Kidney (tissue), 22 donors: ENCODE results near the gene CDKN2AIPNL. TPM values are rescaled to one million over a fixed set of nuclear protein-coding genes. Genes with fewer than 3 reads are reported as not detected.

Experiments used
- DNase-seq, 5 donors: peaks; one replicate each; pipeline ENCODE4 v3.0.0-alpha.2; 2013 to 2020
- FAIRE-seq: peaks from 2 replicates; lab custom pipeline; 2012; peaks lifted over from hg19 to GRCh38; lab: Jason Lieb, UNC
- H3K27ac ChIP-seq, 2 donors: one replicate each; pipeline ENCODE4 v1.7.0; 2013; ENCODE audit warnings: low read depth in 2 of 2, low read length in 2 of 2, inconsistent platforms in 1 of 2
- H3K27me3 ChIP-seq: one replicate; pipeline ENCODE4 v1.7.1; 2013; ENCODE audit warnings: low read length, inconsistent platforms; ENCODE audit not compliant: control insufficient read depth, insufficient read depth
- H3K36me3 ChIP-seq, 3 donors: one replicate each; pipeline versions ENCODE4 v1.7.0 to v1.7.1; 2013; ENCODE audit warnings: low read length in 3 of 3, control low read depth in 1 of 3, inconsistent platforms in 1 of 3; ENCODE audit not compliant: insufficient read depth in 3 of 3, control insufficient read depth in 2 of 3
- H3K4me1 ChIP-seq, 3 donors: one replicate each; pipeline versions ENCODE4 v1.7.0 to v1.7.1; 2013; ENCODE audit warnings: low read length in 3 of 3, inconsistent platforms in 1 of 3, low read depth in 1 of 3; ENCODE audit not compliant: control insufficient read depth in 2 of 3, insufficient read depth in 2 of 3
- H3K4me3 ChIP-seq, 3 donors: one replicate each; pipeline versions ENCODE4 v1.7.0 to v1.8.1; 2013; ENCODE audit warnings: low read length in 3 of 3, control low read depth in 1 of 3, inconsistent platforms in 1 of 3
- H3K9ac ChIP-seq, 3 donors: one replicate each; pipeline versions ENCODE4 v1.7.0 to v1.7.1; 2013; ENCODE audit warnings: low read length in 3 of 3, control low read depth in 1 of 3, inconsistent platforms in 1 of 3
- H3K9me3 ChIP-seq, 3 donors: one replicate each; pipeline versions ENCODE4 v1.7.0 to v1.7.1; 2013; ENCODE audit warnings: low read length in 3 of 3, control low read depth in 1 of 3, inconsistent platforms in 1 of 3; ENCODE audit not compliant: control insufficient read depth in 2 of 3, insufficient read depth in 1 of 3
- CTCF ChIP-seq: IDR thresholded peaks from 3 replicates; pipeline ENCODE4 v1.5.1; 2012; ENCODE audit warnings: mild to moderate bottlenecking, moderate library complexity, borderline replicate concordance; ENCODE audit not compliant: insufficient read depth; ENCODE audit errors: extremely low read depth
- intact Hi-C: fragments of 100-400 bp; cut with DNase I; formaldehyde crosslinking; loops from one replicate; pipeline ENCODE4 v1.11.1; 2022
- long read RNA-seq, 10 donors: library from polyadenylated mRNA in 1 of 10; unstranded in 1 of 10; transcript quantifications; one replicate each; pipeline ENCODE4 v2.0.0 and lab custom pipeline, GENCODE V29; 2021 to 2026
- polyA plus RNA-seq: library from polyadenylated mRNA; stranded (reverse); fragments of 350-450 nt; fragmentation: Illumina TruSeq; extraction: RNeasy Lipid Tissue Mini Kit (QIAGEN cat#74804); gene quantifications from one replicate; pipeline ENCODE4 v1.2.3, GENCODE V29; 2014; ENCODE audit warnings: low read depth, low replicate concordance; ENCODE audit not compliant: insufficient read depth
- total RNA-seq: library from RNA; stranded (reverse); fragmentation: NEBNext Ultra II Directional; extraction: Animal tissue kit (Norgen Biotek cat#: 25700); gene quantifications from one replicate; pipeline ENCODE4 v1.2.1, GENCODE V29; 2021
- donor health status: control.
- donor health status: control.
- donor health status: control.
- donor health status: control.
- donor health status: control.
- donor health status: DM: yes; HTN: yes; CAD: no.
- donor health status: Normal renal cell carcinoma (clear cell type).

CDKN2AIPNL gene
- total RNA-seq = 19.0 TPM
- polyA plus RNA-seq = 38.2 TPM
- long read RNA-seq, donor 1, transcript CDKN2AIPNL-202 (3 exons, 1,223 nt) = major isoform, 9 of 9 reads
- long read RNA-seq, donor 1, partial matches to known transcripts = 0 of 9 reads
- long read RNA-seq, donor 1, other reads (novel, unspliced or antisense) = 0 of 9 reads
- long read RNA-seq, donor 2, transcript CDKN2AIPNL-202 (3 exons, 1,223 nt) = major isoform, 22 of 28 reads
- long read RNA-seq, donor 2, partial matches to known transcripts = 0 of 28 reads
- long read RNA-seq, donor 2, other reads (novel, unspliced or antisense) = 6 of 28 reads
- long read RNA-seq, donor 3, transcript CDKN2AIPNL-202 (3 exons, 1,223 nt) = major isoform, 10 of 41 reads
- long read RNA-seq, donor 3, partial matches to known transcripts = 31 of 41 reads
- long read RNA-seq, donor 3, other reads (novel, unspliced or antisense) = 0 of 41 reads
- long read RNA-seq, donor 4, transcript CDKN2AIPNL-202 (3 exons, 1,223 nt) = major isoform, 14 of 14 reads
- long read RNA-seq, donor 4, partial matches to known transcripts = 0 of 14 reads
- long read RNA-seq, donor 4, other reads (novel, unspliced or antisense) = 0 of 14 reads
- long read RNA-seq, donor 5, partial matches to known transcripts = 6 of 6 reads
- long read RNA-seq, donor 5, other reads (novel, unspliced or antisense) = 0 of 6 reads
- long read RNA-seq, donor 6, partial matches to known transcripts = 11 of 15 reads
- long read RNA-seq, donor 6, other reads (novel, unspliced or antisense) = 0 of 15 reads
- long read RNA-seq, donor 7, transcript CDKN2AIPNL-202 (3 exons, 1,223 nt) = major isoform, 13 of 14 reads
- long read RNA-seq, donor 7, partial matches to known transcripts = 0 of 14 reads
- long read RNA-seq, donor 7, other reads (novel, unspliced or antisense) = 1 of 14 reads
- long read RNA-seq, donor 8, transcript CDKN2AIPNL-202 (3 exons, 1,223 nt) = major isoform, 19 of 19 reads
- long read RNA-seq, donor 8, partial matches to known transcripts = 0 of 19 reads
- long read RNA-seq, donor 8, other reads (novel, unspliced or antisense) = 0 of 19 reads
- long read RNA-seq, donor 9, transcript CDKN2AIPNL-202 (3 exons, 1,223 nt) = major isoform, 19 of 20 reads
- long read RNA-seq, donor 9, partial matches to known transcripts = 0 of 20 reads
- long read RNA-seq, donor 9, other reads (novel, unspliced or antisense) = 0 of 20 reads
- long read RNA-seq, donor 10, transcript CDKN2AIPNL-202 (3 exons, 1,223 nt) = major isoform, 9 of 9 reads
- long read RNA-seq, donor 10, partial matches to known transcripts = 0 of 9 reads
- long read RNA-seq, donor 10, other reads (novel, unspliced or antisense) = 0 of 9 reads

- Histone ChIP-seq H3K9me3 (no peaks in the 10 kb centered on the region), H3K9ac (peak within 1 kb of the TSS; percentile 26 to 91 (median 81)), H3K27me3 (no peaks in the 10 kb centered on the region), H3K4me1 (peaks cover 0 to 31% (median 10%) of the 10 kb centered on the region in 3 donors), H3K36me3 (peaks cover 0 to 9% (median 0%) of the 10 kb centered on the region in 3 donors), H3K27ac (peak within 1 kb of the TSS; percentile 80 to 87), H3K4me3 (peak within 1 kb of the TSS; percentile 60 to 90 (median 80))
- FAIRE-seq (no peak), DNase-seq (peak; percentile 92 to 97 (median 94))
- intact Hi-C loops = loop anchor here (10.0 kb wide), 1 partner anchor 113 kb away; the partner anchor contains the start of gene JADE2
- peak; percentile 73 for TF ChIP-seq CTCF
These were observed at the start of gene CDKN2AIPNL for GRCh38 chr5:134411546-134412266. TSS of gene CDKN2AIPNL (minus strand) at chr5:134411881. CDS start at chr5:134411854, 27 bp downstream.

- H3K4me1 ChIP-seq = peaks cover 0 to 16% (median 11%) of the 10 kb centered on the region in 3 donors
- no peaks in the 10 kb centered on the region for H3K36me3 ChIP-seq
- no peaks in the 10 kb centered on the region for H3K9me3 ChIP-seq
- no peaks in the 10 kb centered on the region for H3K27me3 ChIP-seq
- no peak overlapping the region for H3K4me3 ChIP-seq
- DNase-seq = peak in 1 of 5 donors; percentile 53
- intact Hi-C loops = no loop called here
- TF ChIP-seq CTCF = no peak
- no peak overlapping the region for H3K27ac ChIP-seq
- no peak overlapping the region for H3K9ac ChIP-seq
- no peak for FAIRE-seq
These were observed 48.9 kb upstream of the CDKN2AIPNL start for GRCh38 chr5:134460551-134460950.

- Histone ChIP-seq H3K9ac (no peak overlapping the region), H3K27me3 (no peaks in the 10 kb centered on the region), H3K9me3 (no peaks in the 10 kb centered on the region), H3K4me3 (no peak overlapping the region), H3K36me3 (no peaks in the 10 kb centered on the region), H3K27ac (no peak overlapping the region), H3K4me1 (peaks cover 0 to 8% (median under 1%) of the 10 kb centered on the region in 3 donors)
- no peak for FAIRE-seq
- TF ChIP-seq CTCF = no peak
- no peak for DNase-seq
- intact Hi-C loops = no loop called here
These were observed 47.8 kb upstream of the CDKN2AIPNL start for GRCh38 chr5:134459491-134459890.
